Hematopoietic multipotent progenitor cell (in vitro differentiated cells): ENCODE measurements around the gene IRAK3. TPM values are rescaled to one million over a fixed set of nuclear protein-coding genes. Genes with fewer than 3 reads are reported as not detected.

Experiments used
- DNase-seq, 3 donors: peaks; one replicate each; pipeline ENCODE4 v3.0.0-alpha.2; 2011 to 2015; ENCODE audit warnings: low read depth in 2 of 3, low spot score in 2 of 3
- total RNA-seq: library from RNA; depleted of rRNA; stranded (reverse); fragments of >200 nt; gene quantifications from one replicate; pipeline ENCODE4 v1.2.3, GENCODE V29; 2012

The IRAK3 gene, protein sequence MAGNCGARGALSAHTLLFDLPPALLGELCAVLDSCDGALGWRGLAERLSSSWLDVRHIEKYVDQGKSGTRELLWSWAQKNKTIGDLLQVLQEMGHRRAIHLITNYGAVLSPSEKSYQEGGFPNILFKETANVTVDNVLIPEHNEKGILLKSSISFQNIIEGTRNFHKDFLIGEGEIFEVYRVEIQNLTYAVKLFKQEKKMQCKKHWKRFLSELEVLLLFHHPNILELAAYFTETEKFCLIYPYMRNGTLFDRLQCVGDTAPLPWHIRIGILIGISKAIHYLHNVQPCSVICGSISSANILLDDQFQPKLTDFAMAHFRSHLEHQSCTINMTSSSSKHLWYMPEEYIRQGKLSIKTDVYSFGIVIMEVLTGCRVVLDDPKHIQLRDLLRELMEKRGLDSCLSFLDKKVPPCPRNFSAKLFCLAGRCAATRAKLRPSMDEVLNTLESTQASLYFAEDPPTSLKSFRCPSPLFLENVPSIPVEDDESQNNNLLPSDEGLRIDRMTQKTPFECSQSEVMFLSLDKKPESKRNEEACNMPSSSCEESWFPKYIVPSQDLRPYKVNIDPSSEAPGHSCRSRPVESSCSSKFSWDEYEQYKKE
- 28.3 TPM for total RNA-seq

DNA sequence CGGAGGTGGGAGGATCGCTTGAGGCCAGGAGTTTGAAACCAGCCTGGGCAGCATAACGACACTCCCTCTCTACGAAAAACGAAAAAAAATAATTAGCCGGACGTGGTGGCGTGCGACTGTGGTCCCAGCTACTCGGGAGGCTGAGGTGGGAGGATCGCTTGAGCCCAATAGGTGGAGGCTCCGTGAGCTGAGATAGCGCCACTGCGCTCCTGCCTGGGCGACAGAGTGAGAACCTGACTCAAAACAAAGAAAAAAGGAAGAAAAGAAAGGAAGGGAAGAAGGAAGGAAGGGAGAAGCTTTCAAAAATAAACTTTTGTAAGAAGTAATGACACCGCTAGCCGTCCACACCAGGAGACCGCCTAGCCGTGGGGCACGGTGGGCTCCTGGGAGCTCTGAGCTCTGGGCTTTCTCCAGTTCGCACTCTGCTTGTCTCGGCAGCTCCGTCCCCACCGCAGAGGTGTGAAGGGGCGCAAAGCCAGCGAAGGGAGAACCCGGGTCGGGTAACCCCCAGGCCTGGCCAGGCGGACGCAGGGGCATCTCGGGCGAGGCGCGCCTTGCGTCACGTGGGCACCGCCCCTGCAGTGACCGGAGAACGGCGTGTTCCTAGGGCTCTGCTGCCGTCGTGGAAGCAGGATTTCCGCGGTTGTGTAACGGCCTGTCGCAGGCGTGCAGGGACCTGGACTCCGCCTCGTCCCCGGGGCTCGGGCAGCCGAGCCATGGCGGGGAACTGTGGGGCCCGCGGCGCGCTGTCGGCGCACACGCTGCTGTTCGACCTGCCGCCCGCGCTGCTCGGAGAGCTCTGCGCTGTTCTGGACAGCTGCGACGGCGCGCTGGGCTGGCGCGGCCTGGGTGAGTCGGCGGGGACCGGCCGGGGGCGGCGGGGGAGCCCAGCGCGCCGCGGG, at the start of gene IRAK3:
Gene IRAK3 (plus strand): TSS at position 631 of the 902 bp plus-strand sequence. CDS start 86 bp downstream, at position 717.
- peak in 2 of 3 donors; percentile 82 to 86 for DNase-seq

DNA sequence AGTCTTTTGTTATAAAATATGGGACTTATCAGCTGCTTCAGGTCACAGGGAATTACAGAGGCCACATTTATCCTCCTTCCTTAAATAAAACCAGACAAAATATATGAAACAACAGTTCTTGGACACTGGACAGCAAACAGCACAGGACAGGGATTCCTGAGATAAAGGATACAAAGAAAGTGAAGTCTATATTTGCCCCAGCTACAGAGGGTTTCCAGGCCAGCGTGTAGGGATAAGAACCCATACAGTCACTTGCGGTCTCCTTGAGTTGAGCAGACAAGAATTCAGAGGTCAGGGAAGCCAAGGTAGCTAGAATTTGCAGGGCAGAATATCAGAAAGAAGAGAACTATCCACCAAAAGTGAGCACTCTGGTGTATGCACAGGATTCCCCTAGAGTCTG, 49.7 kb upstream of the IRAK3 start:
- DNase-seq, result no peak

DNA sequence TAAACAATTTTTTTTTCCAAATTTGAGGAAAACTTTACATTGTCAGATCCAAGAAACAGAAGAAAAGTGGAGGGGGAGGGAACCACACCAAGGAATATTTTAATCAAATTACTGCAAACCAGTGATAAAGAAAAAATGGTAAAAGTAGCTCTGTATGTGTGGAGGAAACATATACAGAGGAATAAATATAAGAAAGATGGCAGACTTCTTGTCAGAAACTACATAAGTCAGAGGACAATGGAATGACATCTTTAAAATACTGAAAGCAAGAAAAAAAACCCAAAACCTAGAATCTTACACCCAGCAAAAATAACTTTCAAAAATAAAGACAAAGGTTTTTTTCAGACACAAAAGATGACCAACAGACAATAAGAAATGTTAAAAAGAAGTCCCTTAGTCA, 48.3 kb upstream of the IRAK3 start:
- peak in 1 of 3 donors; percentile 69 for DNase-seq

DNA sequence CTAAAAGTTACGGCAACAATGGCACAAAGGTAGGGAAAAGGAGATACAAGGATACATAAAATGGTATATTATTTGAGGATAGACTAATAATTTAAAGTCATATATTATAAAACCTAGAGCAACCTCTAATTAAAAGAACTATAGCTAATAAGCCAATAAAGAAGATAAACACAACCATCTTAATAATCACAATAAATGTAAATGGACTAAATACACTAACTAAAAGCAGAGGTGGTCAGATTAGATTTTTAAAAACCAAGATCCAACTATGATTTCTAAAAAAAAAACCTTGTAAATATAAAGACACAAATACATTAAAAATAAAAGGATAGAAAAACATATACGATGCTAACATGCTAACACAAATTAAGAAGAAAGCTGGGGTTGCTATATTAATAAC, 47.7 kb upstream of the IRAK3 start:
- no peak for DNase-seq

DNA sequence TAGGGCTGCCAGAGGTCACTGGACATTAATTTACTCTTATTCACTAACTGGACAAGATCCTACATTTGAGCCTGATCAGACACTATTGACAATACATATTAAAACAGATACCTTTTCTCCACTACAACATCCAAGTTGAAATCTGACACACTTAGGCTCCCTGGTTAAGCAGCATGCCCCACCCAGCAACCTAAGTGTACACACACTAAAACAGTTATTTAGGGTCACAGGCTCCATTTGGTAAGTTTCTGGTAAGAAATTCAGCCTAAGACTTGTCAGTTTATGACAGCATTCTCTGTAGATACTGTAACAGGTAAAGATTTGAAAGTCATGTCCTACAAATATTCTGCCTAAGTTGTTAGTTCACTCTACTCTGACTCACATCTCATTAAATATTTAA, 46.2 kb upstream of the IRAK3 start:
- no peak for DNase-seq

DNA sequence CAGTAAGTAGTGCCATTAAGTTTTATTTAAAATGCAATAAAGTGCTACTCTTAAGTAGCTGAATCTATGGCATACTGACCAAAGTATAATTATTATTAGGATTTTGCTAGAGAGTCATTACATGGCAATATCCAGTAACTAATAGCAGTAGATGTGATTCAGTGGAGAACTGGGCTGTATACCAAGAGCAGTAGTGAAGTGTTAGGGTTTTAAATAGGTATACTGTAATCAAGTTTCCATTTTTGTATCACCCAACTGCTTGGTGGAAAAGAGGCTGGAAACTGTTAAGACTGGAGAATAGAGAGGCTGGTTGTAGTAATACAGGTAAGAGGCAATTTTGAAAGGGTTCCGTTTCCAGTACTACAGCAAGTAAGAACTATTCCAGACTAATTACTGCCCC, 45.1 kb upstream of the IRAK3 start:
- DNase-seq, result no peak

DNA sequence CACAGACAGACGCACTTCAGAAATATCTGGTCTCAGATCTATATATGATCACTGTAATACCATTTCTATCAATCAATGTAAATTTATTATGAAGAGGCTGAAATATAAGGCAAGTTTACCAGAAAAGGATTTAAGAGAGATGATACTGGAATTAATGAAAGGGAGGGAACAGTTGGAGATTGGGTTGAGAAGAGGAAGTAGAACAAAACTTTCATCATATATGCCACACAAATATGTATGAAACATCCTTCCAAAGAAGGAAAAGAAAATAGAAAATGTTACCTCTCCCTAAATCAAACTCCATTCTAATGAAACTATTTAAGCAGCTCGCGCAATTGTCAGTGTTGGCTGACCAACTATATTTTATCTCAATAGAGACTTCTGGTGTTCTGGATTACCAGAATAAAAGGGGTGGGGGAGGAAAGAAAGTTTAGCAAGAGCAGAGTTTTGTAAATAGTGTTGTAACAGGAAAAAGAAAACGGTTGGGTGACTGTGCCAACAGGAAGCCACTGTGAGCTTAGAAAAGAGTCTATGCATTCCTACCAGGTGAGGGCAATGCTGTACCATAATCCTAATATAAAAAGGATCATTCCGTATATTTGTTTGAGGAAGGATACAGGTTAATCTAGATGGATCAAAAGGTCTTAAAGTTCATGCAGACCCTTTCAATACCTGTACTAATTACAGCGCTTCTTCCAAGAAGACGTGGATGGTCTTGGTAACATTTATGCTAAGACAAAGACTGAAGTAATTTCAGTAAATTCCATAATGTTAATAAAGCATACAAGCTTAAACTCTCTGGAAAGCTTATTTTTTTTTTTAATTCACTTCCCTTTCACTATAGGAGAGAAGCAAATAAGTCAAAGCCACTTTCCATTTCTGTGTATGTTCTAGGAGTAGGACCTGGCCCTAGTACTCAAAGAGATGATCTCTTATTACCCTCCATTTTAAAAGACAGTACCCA, 43.9 kb upstream of the IRAK3 start:
- peak in 2 of 3 donors; percentile 87 to 90 for DNase-seq

DNA sequence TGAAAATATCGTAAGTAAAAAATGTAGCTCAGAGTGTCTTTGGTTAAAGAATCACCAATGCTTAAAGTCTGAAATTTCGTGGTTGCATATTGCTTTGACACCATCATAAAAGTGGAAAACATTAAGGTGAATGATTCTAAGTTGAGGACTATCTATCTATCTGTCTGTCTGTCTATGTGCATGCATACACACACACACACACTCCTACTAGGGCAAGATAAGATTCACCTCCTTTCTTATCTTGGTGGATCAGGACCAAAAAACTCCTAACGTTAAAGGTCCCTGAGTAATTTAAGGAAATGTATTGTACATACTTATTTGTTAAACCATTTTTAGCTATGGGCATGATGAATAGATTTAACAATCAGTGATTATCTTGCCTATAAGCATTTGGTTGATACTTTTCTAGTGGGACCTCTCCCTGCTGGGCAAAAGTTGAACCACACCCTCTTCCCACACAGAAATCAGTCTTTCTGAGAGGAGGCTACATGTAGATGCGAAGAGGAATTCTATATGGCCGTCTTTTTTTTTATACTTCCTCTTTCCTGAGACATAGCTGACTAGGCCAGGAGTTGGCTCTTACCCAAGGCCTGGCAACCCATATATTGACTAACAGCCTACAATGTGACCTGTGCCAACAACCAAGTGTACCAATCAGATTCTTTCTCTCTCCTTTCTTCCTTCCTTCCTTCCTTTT, 39.2 kb upstream of the IRAK3 start:
- DNase-seq, result peak in 2 of 3 donors; percentile 47 to 70

DNA sequence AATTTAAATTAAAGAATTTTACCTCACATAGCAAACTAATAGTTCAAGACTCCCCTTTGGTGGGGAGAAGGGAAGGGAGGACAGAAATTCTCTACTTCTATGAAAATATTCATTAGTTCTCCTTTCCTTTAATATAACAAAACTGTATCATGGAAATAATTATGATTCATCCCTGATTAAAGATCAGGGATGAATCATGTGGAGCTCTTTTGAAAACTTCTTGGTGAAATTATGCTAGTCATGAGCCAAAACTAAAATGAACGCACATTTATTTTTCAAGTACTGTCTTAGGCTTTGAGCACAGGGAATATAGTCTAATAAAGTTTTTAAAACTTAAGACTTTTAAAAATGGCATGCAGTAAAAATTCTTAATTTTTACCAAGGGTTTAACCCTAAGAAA, 36.3 kb upstream of the IRAK3 start:
- DNase-seq, result no peak

DNA sequence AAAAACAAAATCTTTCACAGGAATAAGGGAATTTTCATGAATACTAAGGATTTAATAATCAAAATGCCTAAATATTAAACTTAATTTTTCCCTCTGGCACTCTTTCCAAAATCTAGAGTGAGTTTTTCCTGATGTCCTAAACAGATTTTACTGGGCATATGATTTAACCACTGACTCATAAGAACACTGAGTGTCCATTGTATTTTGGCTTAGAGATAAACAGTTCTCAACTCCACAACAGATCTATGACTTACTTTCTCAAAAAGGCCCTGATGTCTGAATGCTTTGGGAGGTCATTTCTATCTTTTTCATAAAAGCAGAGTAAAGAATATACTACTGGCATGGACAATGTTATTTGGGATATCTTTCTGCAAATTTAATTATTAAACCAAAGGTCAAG, 34.2 kb upstream of the IRAK3 start:
- no peak for DNase-seq

DNA sequence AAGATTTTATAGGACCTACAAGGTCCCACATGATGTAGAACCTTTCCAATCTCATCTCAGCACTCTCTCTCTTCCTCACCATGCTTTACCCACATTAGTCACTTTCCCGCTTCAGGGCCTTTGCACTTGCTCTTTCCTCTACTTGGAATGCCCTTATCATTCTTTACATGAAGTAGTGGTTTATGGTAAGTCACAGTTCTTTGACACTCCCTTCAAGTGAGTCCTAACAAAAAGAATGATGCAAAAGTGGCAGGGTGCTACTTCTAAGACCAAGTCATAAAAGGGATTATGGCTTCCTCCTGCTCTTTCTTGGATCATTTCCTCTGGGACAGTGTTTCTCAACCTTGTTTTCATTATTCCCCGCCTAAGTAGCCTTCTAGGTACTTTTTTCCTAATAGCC, 32.4 kb upstream of the IRAK3 start:
- no peak for DNase-seq

DNA sequence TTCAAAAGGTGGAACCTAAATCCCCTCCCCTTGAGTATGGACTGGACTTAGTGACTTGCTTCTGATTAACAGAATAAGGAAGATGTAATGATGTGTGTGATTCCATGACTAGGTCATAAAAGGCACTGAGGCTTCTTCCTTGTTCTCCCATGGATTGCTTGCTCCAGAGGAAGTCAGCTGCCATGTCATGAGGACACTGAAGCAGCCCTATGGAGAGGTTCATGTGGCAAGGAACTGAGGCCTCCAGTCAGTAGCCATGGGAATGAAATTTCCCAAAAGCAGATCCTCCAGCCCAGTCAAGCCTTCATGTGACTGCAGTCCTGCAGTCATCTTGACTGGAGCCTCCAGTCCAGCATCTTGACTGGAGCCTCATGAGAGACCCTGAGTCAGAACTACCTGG, 29.9 kb upstream of the IRAK3 start:
- no peak for DNase-seq

DNA sequence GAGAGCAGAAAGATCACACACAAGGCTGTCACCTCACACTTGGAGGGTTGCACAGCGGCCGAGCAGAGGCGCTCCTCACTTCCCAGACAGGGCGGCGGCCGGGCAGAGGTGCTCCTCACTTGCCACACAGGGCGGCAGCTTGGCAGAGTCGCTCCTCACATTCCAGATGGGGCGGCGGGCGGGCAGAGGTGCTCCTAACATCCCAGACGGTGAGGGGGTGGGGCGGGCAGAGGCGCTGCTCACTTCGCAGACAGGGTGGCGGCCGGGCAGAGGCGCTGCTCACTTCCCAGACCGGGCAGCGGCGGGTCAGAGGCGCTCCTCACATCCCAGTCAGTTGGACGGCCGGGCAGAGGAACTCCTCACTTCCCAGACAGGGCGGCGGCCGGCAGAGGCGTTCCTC, 28.3 kb upstream of the IRAK3 start:
- no peak for DNase-seq

DNA sequence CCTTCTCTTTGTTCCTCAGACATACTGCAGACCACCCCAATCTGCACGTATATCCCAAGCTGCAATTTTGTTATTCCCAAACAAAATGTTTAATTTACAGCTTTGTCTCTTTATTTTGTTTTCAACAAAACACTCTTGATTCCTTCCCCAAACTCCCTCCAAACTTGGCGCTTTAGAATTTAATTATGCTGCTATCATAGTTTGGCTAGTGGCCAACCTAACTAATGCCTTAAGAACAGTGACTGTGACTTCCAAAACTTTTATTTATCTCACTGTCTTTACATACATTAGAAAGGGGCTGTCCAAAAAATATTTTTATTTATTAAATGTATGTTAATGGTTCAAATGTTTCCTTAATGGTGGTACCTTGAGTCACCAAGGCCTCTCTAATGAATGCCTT, 26.3 kb upstream of the IRAK3 start:
- DNase-seq, result no peak

DNA sequence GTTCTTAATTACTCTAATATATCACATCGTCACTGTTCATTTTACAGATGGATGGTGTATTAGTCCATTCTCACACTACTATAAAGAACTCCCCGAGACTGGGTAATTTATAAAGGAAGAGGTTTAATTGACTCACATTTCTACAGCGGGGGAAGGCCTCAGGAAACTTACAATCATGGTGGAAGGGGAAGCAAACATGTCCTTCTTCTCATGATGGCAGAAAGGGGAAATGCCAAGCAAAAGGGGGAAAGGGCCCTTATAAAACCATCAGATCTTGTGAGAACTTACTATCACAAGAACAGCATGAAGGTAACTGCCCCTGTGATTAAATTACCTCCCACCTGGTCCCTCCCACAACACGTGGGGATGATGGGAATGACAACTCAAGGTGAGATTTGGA, 25.7 kb upstream of the IRAK3 start:
- DNase-seq, result no peak

DNA sequence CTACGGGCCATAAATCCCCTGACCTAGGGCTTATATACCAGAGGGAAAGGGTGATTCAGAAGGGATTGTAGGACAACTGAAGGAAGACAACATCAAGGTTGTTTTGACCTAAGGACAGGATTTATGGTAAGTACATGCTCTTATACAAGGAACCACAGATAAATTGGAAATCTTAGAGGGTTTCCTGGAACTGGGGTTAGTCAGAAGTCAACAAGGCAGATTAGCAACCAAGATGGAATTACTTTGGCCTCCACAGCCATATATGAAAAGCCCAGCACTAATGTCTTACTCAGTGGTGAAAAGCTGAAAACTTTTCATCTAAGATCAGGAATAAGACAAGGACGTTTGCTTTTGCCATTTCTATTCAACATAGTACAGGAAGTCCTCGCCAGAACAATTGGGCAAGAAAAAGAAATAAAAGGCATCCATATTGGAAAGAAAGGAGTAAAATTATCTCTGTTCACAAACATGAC, 24.6 kb upstream of the IRAK3 start:
- no peak for DNase-seq

DNA sequence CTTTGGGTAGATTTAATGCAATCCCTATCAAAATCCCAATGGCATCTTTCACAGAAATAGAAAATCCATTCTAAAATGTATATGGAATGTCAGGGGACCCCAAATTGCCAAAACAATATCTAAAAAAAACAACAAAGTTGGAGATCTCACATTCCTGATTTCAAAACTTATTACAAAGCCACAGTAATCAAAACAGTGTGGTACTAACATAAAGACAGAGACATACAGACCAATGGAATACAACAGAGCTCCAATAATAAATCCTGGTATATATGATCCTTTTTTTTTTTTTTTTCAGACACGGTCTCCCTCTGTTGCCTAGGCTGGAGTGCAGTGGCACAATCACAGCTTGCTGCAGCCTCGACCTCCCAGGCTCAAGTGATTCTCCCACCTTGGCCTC, 23.9 kb upstream of the IRAK3 start:
- DNase-seq, result no peak

DNA sequence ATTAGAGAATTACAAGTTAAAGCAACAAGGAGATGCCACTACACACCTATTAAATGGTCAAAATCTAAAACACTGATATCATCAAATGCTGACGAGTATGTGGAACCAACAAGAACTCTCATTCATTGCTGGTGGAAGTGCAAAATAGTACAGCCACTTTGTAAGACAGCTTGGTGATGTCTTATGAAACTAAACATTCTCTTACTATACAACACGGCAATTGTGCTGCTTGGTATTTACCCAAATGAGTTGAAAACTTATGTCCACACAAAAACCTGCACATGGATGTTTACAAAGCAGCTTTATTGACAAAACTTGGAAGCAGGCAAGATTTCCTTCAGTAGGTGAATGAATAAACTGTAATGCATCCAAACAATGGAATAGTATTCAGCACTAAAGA, 22.5 kb upstream of the IRAK3 start:
- DNase-seq, result no peak

DNA sequence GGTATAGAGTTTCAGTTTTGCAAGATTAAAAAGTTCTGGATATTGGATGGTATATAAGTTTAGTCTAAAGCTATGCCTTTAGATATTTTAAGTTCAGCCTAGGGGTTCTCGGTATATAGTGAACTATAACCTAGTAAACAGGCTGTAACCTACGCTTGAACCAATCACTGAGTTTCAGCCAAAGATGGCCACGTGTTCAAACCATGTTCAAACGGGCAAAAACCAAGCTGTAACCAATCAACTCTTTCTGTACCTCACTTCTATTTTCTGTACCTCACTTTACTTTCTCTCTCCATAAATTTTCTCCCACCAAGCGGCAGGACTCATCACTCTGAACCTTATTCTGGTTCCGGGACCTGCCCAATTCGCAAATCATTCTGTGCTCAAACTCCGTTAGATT, 20.6 kb upstream of the IRAK3 start:
- no peak for DNase-seq
